ENCODE results near the gene AP1B1. TPM values are rescaled to one million over a fixed set of nuclear protein-coding genes. Genes with fewer than 3 reads are reported as not detected.
A peak's percentile ranks its signal among the peaks of the same experiment; 100 is the strongest.

AP1B1 gene
- total RNA-seq, 1 experiment from 2014 or later: 77.9 TPM

DNA sequence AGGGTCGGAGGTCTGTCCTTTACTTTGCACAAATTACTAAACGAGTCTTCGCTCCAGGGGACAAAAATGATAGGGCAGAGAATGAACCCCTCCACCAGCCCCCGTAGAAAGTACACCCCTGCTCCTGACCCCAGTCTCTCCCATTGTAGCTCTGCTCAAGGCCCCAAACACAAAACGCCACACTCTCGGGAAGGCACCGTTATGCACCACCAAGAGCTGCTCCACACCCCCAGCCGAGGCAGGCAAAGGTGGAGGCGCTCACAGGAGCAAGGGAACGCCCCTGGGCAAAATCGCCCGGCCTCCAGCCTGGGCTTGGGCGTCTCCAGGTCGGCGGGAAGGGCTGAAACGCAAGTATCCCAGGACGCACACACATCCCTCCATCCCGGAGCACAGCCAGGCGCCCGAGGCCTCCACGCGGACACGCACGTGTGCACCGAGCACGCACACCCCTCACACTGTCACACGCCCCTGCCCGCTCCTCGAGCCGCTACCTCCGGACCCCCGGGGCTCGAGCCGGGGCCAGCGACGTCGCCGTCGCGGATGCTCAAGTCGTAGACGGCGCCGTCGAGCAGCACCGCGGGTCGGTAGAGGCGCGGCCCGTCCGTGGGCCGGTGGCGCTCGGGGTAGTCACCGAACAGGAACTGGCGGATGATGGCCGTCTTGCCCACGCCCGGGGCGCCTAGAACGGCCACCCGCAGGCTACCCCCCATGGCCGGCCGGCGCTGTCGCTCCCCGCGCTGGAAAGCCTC lies 73.7 kb downstream of the AP1B1 start (continued):
- TF ChIP-seq, protein P1, sequence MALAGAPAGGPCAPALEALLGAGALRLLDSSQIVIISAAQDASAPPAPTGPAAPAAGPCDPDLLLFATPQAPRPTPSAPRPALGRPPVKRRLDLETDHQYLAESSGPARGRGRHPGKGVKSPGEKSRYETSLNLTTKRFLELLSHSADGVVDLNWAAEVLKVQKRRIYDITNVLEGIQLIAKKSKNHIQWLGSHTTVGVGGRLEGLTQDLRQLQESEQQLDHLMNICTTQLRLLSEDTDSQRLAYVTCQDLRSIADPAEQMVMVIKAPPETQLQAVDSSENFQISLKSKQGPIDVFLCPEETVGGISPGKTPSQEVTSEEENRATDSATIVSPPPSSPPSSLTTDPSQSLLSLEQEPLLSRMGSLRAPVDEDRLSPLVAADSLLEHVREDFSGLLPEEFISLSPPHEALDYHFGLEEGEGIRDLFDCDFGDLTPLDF (CRISPR knock-in tag; IDR thresholded peaks at IDR 0.05): no peak
- TF ChIP-seq SOX15 (CRISPR knock-in tag; IDR thresholded peaks at IDR 0.05) (no peak), ETV6 (CRISPR knock-in tag; IDR thresholded peaks at IDR 0.05) (0 out of 2 replicates have a peak, but pooled peaks have one; percentile 39), MYBL2 (CRISPR knock-in tag; IDR thresholded peaks at IDR 0.05) (0 out of 2 replicates have a peak, but pooled peaks have one; percentile 27), KAT7 (CRISPR knock-in tag; IDR thresholded peaks at IDR 0.05; ENCODE audit: borderline replicate concordance) (no peak), ESRRA (CRISPR knock-in tag; IDR thresholded peaks at IDR 0.05; ENCODE audit: borderline replicate concordance) (no peak), JUN (CRISPR knock-in tag; IDR thresholded peaks at IDR 0.05) (no peak), ZNF138 (CRISPR knock-in tag; conservative IDR thresholded peaks at IDR 0.05) (no peak), RORB (CRISPR knock-in tag; IDR thresholded peaks at IDR 0.05) (no peak)

DNA sequence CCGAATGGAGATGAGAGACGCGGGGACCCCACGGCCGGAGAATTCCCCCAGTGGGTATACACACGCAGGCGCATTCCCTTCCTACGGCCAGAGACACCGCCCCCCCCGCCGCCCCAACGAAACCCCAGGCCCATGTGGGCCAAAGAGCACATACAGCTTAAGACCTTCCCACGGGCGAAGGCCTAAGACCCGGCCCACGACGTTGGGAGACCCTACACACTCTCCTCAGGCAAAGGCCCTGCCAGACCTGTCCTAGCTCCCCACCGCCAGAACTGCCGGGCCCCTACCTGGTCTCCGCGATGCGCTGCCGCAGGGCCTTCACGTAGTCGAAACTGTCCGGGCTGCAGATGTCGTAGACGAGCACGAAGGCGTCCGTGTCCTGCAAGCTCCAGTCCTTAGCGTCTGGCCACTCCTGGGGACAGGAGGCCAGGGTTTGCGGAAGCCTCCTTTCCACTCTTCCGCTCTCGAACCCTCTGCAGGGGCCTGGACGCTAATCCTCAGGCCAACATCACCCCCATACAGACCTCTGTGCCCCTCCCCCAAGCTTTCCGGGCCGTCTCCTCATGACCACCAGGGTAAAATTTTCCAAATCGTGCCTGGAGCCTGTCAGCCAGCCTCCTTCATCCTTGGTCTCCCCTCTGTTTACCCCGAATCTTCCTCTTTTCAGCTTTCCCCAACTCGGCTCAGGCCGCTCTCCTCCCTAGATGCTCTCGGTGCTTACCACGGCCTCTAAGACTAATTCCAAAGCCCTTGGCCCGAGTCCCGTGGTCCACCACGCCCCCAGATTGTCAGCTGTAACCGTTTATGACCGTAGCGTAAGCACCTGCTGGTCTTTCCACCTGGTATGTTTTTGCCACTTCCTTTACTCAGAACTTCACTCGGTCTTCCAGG lies 74.5 kb downstream of the AP1B1 start:
- ChIA-PET POLR2A (no interaction called here), CTCF (interaction anchor here (0.9 to 3.3 kb wide), 22 partner anchors 8 to 159 kb away, joined by 3 to 52 read pairs (median 6); partner anchors contain the start of genes AP1B1, EWSR1 and RHBDD3)
- H3K4me1 Mint-ChIP-seq: peaks cover 14% of the 10 kb centered on the region
- ATAC-seq: no peak
- peaks cover 3% of the 10 kb centered on the region; the same call in 1 of the 2 replicates for H3K9me3 Mint-ChIP-seq
- peaks cover 55% of the 10 kb centered on the region for H3K27me3 Mint-ChIP-seq (ENCODE audit: low read depth)
- H3K4me3 Mint-ChIP-seq: peak overlapping the region; percentile 61
- no peak for DNase-seq (ENCODE audit: low spot score)
- peak; percentile 4; the same call in 1 of the 2 replicates for TF ChIP-seq ZNF317 (CRISPR knock-in tag; IDR thresholded peaks at IDR 0.05; ENCODE audit: borderline replicate concordance, low read depth)
- TF ChIP-seq, protein P2, sequence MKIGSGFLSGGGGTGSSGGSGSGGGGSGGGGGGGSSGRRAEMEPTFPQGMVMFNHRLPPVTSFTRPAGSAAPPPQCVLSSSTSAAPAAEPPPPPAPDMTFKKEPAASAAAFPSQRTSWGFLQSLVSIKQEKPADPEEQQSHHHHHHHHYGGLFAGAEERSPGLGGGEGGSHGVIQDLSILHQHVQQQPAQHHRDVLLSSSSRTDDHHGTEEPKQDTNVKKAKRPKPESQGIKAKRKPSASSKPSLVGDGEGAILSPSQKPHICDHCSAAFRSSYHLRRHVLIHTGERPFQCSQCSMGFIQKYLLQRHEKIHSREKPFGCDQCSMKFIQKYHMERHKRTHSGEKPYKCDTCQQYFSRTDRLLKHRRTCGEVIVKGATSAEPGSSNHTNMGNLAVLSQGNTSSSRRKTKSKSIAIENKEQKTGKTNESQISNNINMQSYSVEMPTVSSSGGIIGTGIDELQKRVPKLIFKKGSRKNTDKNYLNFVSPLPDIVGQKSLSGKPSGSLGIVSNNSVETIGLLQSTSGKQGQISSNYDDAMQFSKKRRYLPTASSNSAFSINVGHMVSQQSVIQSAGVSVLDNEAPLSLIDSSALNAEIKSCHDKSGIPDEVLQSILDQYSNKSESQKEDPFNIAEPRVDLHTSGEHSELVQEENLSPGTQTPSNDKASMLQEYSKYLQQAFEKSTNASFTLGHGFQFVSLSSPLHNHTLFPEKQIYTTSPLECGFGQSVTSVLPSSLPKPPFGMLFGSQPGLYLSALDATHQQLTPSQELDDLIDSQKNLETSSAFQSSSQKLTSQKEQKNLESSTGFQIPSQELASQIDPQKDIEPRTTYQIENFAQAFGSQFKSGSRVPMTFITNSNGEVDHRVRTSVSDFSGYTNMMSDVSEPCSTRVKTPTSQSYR (CRISPR knock-in tag; IDR thresholded peaks at IDR 0.05): peak; percentile 3; the same call in 1 of the 2 replicates
- TF ChIP-seq CBFB (CRISPR knock-in tag; IDR thresholded peaks at IDR 0.05; ENCODE audit: low read depth): no peak
- TF ChIP-seq ZNF263 (CRISPR knock-in tag; IDR thresholded peaks at IDR 0.05; ENCODE audit: low read depth): 0 out of 2 replicates have a peak, but pooled peaks have one; percentile 20
- TF ChIP-seq, protein P3, sequence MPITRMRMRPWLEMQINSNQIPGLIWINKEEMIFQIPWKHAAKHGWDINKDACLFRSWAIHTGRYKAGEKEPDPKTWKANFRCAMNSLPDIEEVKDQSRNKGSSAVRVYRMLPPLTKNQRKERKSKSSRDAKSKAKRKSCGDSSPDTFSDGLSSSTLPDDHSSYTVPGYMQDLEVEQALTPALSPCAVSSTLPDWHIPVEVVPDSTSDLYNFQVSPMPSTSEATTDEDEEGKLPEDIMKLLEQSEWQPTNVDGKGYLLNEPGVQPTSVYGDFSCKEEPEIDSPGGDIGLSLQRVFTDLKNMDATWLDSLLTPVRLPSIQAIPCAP (CRISPR knock-in tag; IDR thresholded peaks at IDR 0.05): no peak
- TF ChIP-seq, protein P4, sequence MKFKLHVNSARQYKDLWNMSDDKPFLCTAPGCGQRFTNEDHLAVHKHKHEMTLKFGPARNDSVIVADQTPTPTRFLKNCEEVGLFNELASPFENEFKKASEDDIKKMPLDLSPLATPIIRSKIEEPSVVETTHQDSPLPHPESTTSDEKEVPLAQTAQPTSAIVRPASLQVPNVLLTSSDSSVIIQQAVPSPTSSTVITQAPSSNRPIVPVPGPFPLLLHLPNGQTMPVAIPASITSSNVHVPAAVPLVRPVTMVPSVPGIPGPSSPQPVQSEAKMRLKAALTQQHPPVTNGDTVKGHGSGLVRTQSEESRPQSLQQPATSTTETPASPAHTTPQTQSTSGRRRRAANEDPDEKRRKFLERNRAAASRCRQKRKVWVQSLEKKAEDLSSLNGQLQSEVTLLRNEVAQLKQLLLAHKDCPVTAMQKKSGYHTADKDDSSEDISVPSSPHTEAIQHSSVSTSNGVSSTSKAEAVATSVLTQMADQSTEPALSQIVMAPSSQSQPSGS (CRISPR knock-in tag; IDR thresholded peaks at IDR 0.05; ENCODE audit: borderline replicate concordance, low read depth): 0 out of 2 replicates have a peak, but pooled peaks have one; percentile 1
- H3K36me3 Mint-ChIP-seq: peaks cover 6% of the 10 kb centered on the region; the same call in 1 of the 2 replicates
- no peak overlapping the region for H3K27ac Mint-ChIP-seq
